Measurements from ENCODE around the gene SLC1A1.

- TF ChIP-seq POLR2AphosphoS5 (IDR thresholded peaks at IDR 0.05; ENCODE audit: low read depth, low read length) (no peak), POLR2A (IDR thresholded peaks at IDR 0.05; ENCODE audit: low read depth, low read length) (no peak)
Measured at GRCh38 chr9:4465910-4466309, 24.4 kb upstream of the SLC1A1 start.
